AG09309 (cell line): ENCODE data around the gene TVP23A.

Source experiments
- DNase-seq: peaks from one replicate; pipeline ENCODE4 v3.0.0-alpha.2; 2010; ENCODE audit warnings: low read depth
- H3K4me3 ChIP-seq: 2 replicates; pipeline ENCODE4 v1.5.1; 2011; ENCODE audit warnings: mild to moderate bottlenecking, low read depth, low read length, moderate library complexity; ENCODE audit not compliant: control insufficient read depth
- TF ChIP-seq, protein P1 (sequence below): IDR thresholded peaks from 2 replicates; pipeline ENCODE4 v1.5.1; 2011; ENCODE audit warnings: mild to moderate bottlenecking, low read depth, low read length, inconsistent platforms; ENCODE audit not compliant: insufficient read depth, control insufficient read depth; ENCODE audit errors: missing control alignments

TVP23A gene

DNA sequence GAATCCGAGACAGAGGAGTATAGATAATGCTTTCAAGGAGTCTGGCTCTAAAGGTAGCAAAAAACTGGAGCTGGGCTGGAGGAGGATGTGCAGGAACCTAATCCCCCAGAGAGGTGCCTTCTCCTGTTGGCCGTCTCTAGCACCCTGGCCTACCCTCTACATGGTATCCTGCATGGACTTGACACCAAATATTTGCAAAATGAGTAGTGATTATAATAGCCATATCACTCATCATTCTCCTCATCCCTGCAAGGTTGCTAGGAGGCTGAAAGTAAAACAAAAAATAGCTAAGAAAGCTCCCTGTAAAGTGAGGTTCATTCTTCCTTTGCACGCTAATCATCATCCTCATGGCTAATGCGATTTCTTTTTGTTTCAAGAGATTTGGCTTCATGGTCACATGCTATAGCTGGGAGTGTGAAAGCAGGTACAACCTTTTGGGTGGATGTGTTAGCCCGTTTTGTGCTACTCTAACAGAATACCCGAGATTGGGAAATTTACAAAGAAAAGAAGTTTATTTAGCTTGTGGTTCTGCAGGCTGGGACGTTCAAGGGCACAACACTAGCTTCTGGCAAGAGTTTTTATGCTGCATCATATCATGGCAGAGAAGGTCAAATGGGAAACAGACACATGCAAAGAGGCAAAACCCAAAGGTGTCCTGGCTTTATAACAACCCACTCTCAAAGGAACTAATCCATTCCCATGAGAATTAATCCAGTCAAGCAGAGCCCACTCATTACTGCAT lies 31.3 kb upstream of the TVP23A start:
- TF ChIP-seq, protein P1, sequence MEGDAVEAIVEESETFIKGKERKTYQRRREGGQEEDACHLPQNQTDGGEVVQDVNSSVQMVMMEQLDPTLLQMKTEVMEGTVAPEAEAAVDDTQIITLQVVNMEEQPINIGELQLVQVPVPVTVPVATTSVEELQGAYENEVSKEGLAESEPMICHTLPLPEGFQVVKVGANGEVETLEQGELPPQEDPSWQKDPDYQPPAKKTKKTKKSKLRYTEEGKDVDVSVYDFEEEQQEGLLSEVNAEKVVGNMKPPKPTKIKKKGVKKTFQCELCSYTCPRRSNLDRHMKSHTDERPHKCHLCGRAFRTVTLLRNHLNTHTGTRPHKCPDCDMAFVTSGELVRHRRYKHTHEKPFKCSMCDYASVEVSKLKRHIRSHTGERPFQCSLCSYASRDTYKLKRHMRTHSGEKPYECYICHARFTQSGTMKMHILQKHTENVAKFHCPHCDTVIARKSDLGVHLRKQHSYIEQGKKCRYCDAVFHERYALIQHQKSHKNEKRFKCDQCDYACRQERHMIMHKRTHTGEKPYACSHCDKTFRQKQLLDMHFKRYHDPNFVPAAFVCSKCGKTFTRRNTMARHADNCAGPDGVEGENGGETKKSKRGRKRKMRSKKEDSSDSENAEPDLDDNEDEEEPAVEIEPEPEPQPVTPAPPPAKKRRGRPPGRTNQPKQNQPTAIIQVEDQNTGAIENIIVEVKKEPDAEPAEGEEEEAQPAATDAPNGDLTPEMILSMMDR: no peak
- H3K4me3 ChIP-seq: no peak overlapping the region
- DNase-seq: no peak

DNA sequence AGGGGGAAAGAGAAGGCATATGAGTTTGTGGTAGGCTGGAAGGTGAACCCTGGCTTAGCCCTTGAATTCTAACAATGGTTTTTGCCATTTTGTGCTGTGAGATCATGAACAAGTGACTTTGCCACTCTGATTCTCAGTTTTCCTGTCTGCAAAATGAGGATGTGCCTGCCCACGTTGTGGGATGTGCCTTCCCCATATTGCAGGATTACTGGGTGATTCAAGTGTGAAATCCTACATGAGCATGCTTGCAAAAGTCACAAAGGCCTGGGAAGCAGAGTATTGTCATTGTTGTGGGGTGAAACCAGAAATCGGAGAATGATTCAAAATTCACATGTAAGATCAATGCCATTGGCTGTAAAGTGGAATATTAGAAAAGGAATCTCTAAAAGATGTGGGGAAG lies 28.6 kb upstream of the TVP23A start:
- TF ChIP-seq, protein P1: no peak
- no peak overlapping the region for H3K4me3 ChIP-seq
- no peak for DNase-seq

DNA sequence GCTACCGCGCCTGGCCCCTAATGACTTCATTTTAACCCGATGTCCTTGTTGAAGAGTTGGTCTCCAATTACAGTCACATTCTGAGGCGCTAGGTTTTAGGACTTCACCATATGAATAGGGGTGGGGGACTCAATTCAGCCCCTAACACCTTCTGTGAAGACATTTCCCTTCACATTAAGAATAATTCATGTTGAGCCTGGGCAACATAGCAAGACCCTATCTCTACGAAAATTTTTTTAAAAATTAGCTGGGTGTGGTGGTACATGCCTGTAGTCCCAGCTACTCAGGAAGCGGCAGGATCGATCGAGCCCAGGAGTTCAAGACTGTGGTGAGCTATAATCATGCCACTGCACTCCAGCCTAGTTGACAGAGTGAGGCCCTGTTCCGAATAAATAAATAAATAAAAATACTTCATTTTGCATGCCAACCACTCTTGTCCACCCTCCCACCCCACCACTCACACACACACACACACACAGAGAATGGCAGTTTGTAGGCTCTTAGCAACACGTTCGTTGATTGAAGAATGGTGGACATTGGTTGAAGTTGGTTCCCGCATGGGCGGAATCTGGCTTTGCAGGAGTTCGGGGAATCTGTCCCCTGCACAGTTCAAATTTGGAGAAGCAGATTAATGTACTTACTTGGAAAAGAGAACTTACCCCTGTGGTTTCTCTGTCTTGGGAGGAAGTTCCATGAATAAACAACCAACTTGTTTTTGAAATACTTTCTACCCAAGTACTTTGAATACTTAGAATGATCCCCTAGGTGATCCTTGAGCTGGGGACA lies 27.8 kb upstream of the TVP23A start:
- DNase-seq: no peak
- H3K4me3 ChIP-seq: no peak overlapping the region

DNA sequence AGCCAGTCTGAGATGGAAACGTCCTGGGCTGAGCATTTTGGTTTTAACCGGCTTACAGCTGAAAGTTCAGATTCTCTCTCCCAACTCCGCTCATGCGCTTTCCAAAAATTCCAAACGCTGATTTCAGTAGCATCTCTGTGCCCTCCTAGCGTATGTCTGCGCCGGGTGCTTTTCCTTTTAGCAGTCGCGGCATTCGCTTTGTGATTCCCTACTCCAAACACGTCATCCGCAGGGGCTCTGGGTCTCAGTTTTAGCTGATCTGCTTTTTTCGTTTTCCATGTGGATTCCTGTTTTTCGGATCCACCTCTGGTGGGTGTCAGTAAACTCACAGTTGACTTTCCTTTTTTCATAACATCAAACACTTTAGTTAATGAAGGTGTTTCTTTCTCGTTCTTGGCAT lies 22.1 kb upstream of the TVP23A start:
- H3K4me3 ChIP-seq: no peak overlapping the region
- TF ChIP-seq, protein P1: no peak
- no peak for DNase-seq

More for the DNA sequence above, 27.8 kb upstream of the TVP23A start:
- TF ChIP-seq, protein P1: no peak

DNA sequence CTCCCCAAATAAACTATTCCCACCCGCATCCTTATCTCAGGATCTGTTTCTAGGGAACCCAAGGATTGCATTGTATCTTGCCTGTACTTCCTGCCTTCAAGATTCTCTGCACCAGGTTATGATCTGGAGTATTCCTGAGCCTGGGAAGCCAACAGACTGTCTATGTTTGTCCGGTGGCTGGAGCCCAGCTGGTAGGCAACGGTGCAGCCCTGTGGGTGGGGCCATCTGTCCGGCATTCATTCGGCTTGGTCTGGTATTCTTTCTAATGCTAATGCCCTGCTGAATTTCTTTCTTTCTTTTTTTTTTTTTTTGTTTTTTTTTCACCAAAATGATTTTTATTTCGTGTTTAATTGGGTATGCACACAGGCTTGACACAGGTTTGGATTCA lies 20.7 kb upstream of the TVP23A start:
- no peak for DNase-seq
- no peak overlapping the region for H3K4me3 ChIP-seq
- TF ChIP-seq, protein P1: no peak

DNA sequence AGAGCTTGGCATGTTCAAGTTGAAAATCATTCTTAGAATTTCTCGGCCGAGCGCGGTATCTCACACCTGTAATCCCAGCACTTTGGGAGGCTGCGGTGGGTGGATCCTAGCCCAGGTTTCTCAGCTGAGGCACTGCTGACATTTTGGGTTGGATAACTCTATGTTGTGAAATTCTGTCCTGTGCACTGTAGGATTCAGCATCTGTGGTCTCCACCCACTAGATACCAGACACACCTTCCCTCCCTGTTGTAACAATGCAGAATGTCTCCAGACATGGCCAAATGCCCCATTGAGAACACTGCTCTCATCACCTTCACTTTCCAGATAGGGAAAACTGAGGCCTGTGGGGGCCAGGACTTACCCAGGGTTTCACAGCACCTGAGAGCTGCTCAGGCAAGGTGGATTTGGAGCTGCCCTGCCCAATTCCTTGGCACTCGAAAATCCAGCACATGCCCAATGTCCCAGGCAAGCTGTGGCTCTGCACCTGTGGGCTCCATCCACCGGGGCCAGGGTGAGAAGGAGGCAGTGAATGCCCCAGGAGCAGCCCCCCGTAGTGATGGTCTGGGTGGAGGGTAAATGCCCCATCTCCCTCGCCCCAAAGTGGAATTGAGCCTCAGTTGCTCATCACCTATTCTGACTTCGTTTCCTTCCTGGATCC lies 20.2 kb upstream of the TVP23A start:
- TF ChIP-seq, protein P1: no peak
- DNase-seq: no peak
- no peak overlapping the region for H3K4me3 ChIP-seq
